Measurements from ENCODE around the gene UBE2O.

DNA sequence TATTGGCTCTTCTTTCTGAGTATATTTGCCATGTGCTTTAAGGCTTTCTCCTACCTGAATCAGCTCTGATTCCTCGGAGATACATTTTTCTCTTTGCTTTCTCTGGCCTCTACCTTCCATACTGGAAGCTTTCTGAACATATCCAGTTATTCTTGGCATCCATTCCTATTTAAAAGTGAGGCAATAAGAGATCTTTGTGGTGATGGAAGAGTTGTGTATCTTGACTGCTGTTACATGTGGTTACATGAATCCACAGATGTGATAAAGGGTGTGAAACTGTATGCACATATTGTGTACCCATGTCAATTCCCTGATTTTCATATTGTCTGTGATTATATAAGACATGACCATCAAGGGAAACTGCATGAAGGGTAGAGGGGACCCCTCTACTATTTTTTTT, 24.4 kb downstream of the UBE2O start:
- TF ChIP-seq EZH2 (IDR thresholded peaks at IDR 0.05; ENCODE audit: borderline replicate concordance, low read length): no peak
- TF ChIP-seq, protein P1, sequence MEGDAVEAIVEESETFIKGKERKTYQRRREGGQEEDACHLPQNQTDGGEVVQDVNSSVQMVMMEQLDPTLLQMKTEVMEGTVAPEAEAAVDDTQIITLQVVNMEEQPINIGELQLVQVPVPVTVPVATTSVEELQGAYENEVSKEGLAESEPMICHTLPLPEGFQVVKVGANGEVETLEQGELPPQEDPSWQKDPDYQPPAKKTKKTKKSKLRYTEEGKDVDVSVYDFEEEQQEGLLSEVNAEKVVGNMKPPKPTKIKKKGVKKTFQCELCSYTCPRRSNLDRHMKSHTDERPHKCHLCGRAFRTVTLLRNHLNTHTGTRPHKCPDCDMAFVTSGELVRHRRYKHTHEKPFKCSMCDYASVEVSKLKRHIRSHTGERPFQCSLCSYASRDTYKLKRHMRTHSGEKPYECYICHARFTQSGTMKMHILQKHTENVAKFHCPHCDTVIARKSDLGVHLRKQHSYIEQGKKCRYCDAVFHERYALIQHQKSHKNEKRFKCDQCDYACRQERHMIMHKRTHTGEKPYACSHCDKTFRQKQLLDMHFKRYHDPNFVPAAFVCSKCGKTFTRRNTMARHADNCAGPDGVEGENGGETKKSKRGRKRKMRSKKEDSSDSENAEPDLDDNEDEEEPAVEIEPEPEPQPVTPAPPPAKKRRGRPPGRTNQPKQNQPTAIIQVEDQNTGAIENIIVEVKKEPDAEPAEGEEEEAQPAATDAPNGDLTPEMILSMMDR (IDR thresholded peaks at IDR 0.05; ENCODE audit: low read length): no peak

Measured in OCI-LY1 (cell line).